GM20000 (cell line): ENCODE measurements around the gene VAMP7.

Experiments
- DNase-seq: peaks from one replicate; pipeline ENCODE4 v3.0.0; 2012; ENCODE audit warnings: low spot score
- TF ChIP-seq, protein P1 (sequence below): IDR thresholded peaks from 2 replicates; pipeline ENCODE4 v1.5.1; 2012; ENCODE audit warnings: mild to moderate bottlenecking, control low read depth; ENCODE audit errors: extremely low read depth, missing control alignments

The VAMP7 gene

GRCh38 chrX:155954793-155955192 is 73.6 kb downstream of the VAMP7 start:
- no peak for DNase-seq
- TF ChIP-seq, protein P1, sequence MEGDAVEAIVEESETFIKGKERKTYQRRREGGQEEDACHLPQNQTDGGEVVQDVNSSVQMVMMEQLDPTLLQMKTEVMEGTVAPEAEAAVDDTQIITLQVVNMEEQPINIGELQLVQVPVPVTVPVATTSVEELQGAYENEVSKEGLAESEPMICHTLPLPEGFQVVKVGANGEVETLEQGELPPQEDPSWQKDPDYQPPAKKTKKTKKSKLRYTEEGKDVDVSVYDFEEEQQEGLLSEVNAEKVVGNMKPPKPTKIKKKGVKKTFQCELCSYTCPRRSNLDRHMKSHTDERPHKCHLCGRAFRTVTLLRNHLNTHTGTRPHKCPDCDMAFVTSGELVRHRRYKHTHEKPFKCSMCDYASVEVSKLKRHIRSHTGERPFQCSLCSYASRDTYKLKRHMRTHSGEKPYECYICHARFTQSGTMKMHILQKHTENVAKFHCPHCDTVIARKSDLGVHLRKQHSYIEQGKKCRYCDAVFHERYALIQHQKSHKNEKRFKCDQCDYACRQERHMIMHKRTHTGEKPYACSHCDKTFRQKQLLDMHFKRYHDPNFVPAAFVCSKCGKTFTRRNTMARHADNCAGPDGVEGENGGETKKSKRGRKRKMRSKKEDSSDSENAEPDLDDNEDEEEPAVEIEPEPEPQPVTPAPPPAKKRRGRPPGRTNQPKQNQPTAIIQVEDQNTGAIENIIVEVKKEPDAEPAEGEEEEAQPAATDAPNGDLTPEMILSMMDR: no peak

DNA sequence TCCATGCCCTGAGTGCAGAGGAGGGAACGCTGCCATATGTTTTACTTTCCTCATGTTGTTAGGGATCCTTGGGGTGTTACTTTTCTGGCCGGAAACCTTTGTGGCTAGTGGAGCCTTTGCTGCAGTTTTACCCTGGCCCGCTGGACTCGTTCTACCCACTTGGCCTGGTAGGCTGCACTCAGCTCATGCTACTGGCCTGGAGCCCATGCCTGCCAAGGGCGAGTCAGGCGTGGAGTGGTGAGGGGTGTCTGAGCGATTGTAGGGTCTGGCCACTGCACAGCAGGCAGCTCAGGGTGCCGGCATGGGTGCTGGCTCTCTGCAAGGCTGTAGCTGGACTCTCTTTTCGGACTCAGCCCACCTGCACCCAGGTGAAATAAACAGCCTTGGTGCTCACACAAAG is 75.0 kb downstream of the VAMP7 start:
- TF ChIP-seq, protein P1: no peak

GRCh38 chrX:155956649-155957048 is 75.5 kb downstream of the VAMP7 start:
- TF ChIP-seq, protein P1: no peak
- DNase-seq: no peak

More for the DNA sequence above, 75.0 kb downstream of the VAMP7 start:
- DNase-seq: no peak

- no peak for DNase-seq
- TF ChIP-seq, protein P1: no peak
Observed at GRCh38 chrX:155957843-155958242, 76.7 kb downstream of the VAMP7 start.

DNA sequence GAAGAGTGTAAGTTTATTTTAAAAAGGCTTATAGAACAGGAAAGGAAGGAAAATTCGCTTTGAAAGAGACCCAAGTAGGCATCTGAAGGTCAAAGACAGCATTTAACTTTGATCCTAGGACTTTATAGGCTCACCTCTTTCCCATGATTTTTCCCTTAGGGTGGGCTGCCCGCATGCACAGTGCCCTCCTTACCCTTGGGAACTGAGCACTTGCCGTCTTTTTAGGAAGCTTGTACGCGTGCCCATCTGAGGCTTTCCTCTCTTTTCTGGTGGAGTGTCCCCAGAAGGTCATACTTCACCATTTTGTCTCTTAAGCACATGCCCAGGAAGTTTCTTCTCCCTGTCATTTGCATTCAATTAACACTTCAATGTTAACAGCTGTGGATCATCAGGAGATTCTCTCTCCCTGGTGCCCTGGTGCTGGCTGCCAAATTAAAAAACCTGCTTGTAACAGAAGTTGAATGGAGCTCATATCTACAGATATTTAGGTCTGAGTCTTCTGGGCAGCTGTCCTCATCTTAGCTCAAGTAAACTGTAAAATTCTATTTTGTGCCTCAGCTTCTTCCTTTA is 78.0 kb downstream of the VAMP7 start:
- TF ChIP-seq, protein P1: no peak
- DNase-seq: no peak

GRCh38 chrX:155962906-155963305 is 81.8 kb downstream of the VAMP7 start:
- TF ChIP-seq, protein P1: no peak
- DNase-seq: no peak

DNA sequence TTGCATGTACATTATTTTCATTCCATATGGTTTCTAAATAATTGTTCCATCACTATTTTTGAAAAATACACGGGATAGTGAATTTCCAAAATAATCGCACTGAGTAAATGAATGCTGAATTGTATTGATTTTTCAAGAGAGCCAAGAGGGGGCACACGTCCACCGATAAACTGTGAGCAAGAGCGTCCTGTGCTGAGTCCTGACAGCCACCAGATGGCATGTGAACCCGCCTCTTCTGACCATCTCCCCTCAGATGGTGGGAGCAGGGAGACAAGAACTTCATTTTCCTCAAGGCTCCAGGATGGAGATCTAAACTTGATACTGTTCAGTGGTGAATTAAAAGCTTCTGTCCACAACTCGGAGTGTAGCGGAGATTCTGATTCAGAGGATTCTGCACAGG is 85.7 kb downstream of the VAMP7 start:
- TF ChIP-seq, protein P1: peak; percentile 56
- DNase-seq: peak; percentile 40
